A673 (cell line): Measurements from ENCODE around the gene AP3D1. TPM values are rescaled to one million over a fixed set of nuclear protein-coding genes. Genes with fewer than 3 reads are reported as not detected.
"Not testable (repeated sequence)": the region's sequence is repeated elsewhere in the genome, so short reads cannot be mapped to it uniquely, and the experiment has no call there.

Experiments used
- BruUV-seq: library from RNA; stranded (reverse); fragments of 400-500 nt; replicated peaks from 2 replicates; lab custom pipeline; 2021; lab: Mats Ljungman, UMichigan
- CTCF ChIA-PET: fragments of 300-600 bp; sonication (Branson Sonifier 250); formaldehyde crosslinking; loops from one replicate; lab custom pipeline; 2022; ENCODE audit warnings: antibody characterized with exemption; lab: Charles Lee
- POLR2A ChIA-PET: fragments of 300-600 bp; sonication (Branson Sonifier 250); formaldehyde crosslinking; loops from one replicate; lab custom pipeline; 2022; ENCODE audit warnings: antibody characterized with exemption; ENCODE audit not compliant: low non-redundant PET; lab: Charles Lee
- DNase-seq: peaks from one replicate; pipeline ENCODE4 v3.0.0-alpha.2; 2015; ENCODE audit warnings: low spot score
- H3K27ac ChIP-seq: fragments of 200-600 bp; sonication (generic); 2 replicates; pipeline ENCODE4 v1.5.1; 2016; ENCODE audit warnings: mixed run types, low read depth, mild to moderate bottlenecking, mixed read lengths, antibody characterized with exemption, low read length; ENCODE audit not compliant: poor library complexity, severe bottlenecking
- H3K27me3 ChIP-seq: fragments of 200-600 bp; sonication (generic); replicated peaks from 2 replicates; pipeline ENCODE4 v1.6.1; 2017; ENCODE audit warnings: mixed run types, low read depth, mild to moderate bottlenecking, mixed read lengths, antibody characterized with exemption, low read length; ENCODE audit not compliant: insufficient read depth, poor library complexity
- H3K36me3 ChIP-seq: fragments of 200-600 bp; sonication (generic); 2 replicates; pipeline ENCODE4 v1.6.1; 2016; ENCODE audit warnings: mixed run types, mild to moderate bottlenecking, mixed read lengths, antibody characterized with exemption, low read length; ENCODE audit not compliant: insufficient read depth, poor library complexity, severe bottlenecking
- H3K4me1 ChIP-seq: fragments of 200-600 bp; sonication (generic); 2 replicates; pipeline ENCODE4 v1.6.1; 2017; ENCODE audit warnings: mixed run types, mild to moderate bottlenecking, mixed read lengths, antibody characterized with exemption, low read length; ENCODE audit not compliant: insufficient read depth, poor library complexity, severe bottlenecking
- H3K4me3 ChIP-seq: fragments of 200-600 bp; sonication (generic); 2 replicates; pipeline ENCODE4 v1.5.1; 2016; ENCODE audit warnings: low read depth, mixed run types, mild to moderate bottlenecking, mixed read lengths, low read length; ENCODE audit not compliant: poor library complexity, severe bottlenecking
- H3K9me3 ChIP-seq: fragments of 200-600 bp; sonication (generic); 2 replicates; pipeline ENCODE4 v1.6.1; 2016; ENCODE audit warnings: mixed run types, low read depth, mild to moderate bottlenecking, mixed read lengths, antibody characterized with exemption, low read length; ENCODE audit not compliant: poor library complexity, severe bottlenecking
- EZH2 ChIP-seq: fragments of 200-600 bp; sonication (generic); IDR thresholded peaks from 2 replicates; pipeline ENCODE4 v1.6.1; 2017; ENCODE audit warnings: borderline replicate concordance, low read depth, mild to moderate bottlenecking, mixed read lengths, antibody characterized with exemption, low read length; ENCODE audit not compliant: poor library complexity, severe bottlenecking
- intact Hi-C: fragments of 100-400 bp; cut with micrococcal nuclease; formaldehyde crosslinking; loops from one replicate; pipeline ENCODE4 v1.10.0; 2022; ENCODE audit not compliant: unreplicated experiment
- total RNA-seq: library from RNA; stranded (reverse); gene quantifications from 2 replicates; pipeline ENCODE4 v1.2.3, GENCODE V29; 2021
- TF ChIP-seq, protein P1 (sequence below): fragments of 300-800, 200-600 bp; sonication (generic); conservative IDR thresholded peaks from 2 replicates; pipeline ENCODE4 v1.5.1; 2017; ENCODE audit warnings: low read depth, mild to moderate bottlenecking, antibody characterized with exemption, low read length, moderate library complexity, mixed read lengths

The AP3D1 gene
- total RNA-seq, 1 experiment from 2014 or later = 148 TPM

DNA sequence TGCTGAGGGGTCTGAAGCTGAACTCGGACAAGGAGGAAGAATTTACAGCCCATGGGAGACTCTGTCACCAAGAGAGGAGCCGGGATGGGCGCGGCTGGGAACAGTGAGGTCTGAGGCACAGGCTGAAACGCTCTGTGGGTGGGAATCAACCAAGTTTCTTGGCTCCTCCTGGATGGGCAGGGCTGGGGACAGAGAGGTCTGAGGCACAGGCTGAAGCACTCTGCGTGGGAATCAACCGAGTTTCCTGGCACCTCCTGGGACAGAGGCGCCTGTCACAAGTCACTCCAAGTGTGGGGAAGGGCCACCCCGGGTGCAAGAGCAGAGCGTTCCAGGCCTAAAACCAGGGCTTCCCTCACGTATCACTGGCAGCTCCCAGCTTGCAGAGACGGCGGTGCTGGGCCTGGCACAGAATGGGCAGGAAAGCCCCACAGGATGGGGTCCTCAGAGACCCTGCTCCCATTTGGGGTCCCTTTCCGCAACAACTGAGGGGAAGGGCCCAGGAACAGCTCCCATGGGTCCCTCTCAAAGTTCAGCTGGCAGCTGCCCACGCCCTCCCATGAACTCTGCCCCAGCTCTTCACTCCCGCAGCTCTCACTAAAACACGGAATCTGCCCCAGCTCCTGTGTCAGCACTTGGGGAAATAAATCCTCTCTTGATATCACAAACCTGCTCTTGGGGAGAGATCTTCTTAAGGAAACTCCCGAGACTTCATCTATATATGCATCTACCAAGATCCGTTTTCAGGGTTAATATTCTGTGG is 18.5 kb downstream of the AP3D1 start:
- intact Hi-C loops = no loop called here
- no peaks in the 10 kb centered on the region for H3K9me3 ChIP-seq
- H3K4me3 ChIP-seq = no peak overlapping the region
- CTCF ChIA-PET = no interaction called here
- POLR2A ChIA-PET = no interaction called here
- H3K27ac ChIP-seq = no peak overlapping the region
- H3K4me1 ChIP-seq = peaks cover 13% of the 10 kb centered on the region
- DNase-seq = no peak
- H3K36me3 ChIP-seq = peaks cover 43% of the 10 kb centered on the region
- TF ChIP-seq, protein P1, sequence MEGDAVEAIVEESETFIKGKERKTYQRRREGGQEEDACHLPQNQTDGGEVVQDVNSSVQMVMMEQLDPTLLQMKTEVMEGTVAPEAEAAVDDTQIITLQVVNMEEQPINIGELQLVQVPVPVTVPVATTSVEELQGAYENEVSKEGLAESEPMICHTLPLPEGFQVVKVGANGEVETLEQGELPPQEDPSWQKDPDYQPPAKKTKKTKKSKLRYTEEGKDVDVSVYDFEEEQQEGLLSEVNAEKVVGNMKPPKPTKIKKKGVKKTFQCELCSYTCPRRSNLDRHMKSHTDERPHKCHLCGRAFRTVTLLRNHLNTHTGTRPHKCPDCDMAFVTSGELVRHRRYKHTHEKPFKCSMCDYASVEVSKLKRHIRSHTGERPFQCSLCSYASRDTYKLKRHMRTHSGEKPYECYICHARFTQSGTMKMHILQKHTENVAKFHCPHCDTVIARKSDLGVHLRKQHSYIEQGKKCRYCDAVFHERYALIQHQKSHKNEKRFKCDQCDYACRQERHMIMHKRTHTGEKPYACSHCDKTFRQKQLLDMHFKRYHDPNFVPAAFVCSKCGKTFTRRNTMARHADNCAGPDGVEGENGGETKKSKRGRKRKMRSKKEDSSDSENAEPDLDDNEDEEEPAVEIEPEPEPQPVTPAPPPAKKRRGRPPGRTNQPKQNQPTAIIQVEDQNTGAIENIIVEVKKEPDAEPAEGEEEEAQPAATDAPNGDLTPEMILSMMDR = no peak
- TF ChIP-seq EZH2 = no peak
- BruUV-seq = no TSS peak
- H3K27me3 ChIP-seq = no peaks in the 10 kb centered on the region

DNA sequence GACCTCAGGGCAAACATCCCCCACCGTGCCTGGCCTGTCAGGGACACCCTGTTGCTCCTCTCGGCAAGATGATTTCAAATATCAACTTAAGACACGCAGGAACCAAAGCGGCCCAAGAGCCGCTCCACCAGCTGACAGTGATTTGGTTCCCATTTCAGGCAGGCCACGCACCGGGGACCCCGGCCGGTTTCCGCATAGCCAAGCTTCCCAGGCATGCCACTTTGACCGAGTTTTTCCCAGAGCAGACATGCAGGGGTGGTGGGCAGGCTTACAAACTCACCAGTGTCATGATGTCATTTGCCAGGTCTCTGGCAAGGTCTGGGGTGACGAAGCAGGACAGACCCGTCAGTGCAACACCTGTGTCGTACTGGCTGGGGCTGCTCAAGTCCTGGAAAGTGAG is 19.2 kb downstream of the AP3D1 start:
- intact Hi-C loops = no loop called here
- no peaks in the 10 kb centered on the region for H3K27me3 ChIP-seq
- no peak overlapping the region for H3K4me3 ChIP-seq
- H3K9me3 ChIP-seq = no peaks in the 10 kb centered on the region
- POLR2A ChIA-PET = no interaction called here
- H3K4me1 ChIP-seq = peaks cover 14% of the 10 kb centered on the region
- BruUV-seq = no TSS peak
- peaks cover 48% of the 10 kb centered on the region for H3K36me3 ChIP-seq
- TF ChIP-seq, protein P1 = no peak
- TF ChIP-seq EZH2 = no peak
- CTCF ChIA-PET = no interaction called here
- no peak for DNase-seq
- no peak overlapping the region for H3K27ac ChIP-seq

DNA sequence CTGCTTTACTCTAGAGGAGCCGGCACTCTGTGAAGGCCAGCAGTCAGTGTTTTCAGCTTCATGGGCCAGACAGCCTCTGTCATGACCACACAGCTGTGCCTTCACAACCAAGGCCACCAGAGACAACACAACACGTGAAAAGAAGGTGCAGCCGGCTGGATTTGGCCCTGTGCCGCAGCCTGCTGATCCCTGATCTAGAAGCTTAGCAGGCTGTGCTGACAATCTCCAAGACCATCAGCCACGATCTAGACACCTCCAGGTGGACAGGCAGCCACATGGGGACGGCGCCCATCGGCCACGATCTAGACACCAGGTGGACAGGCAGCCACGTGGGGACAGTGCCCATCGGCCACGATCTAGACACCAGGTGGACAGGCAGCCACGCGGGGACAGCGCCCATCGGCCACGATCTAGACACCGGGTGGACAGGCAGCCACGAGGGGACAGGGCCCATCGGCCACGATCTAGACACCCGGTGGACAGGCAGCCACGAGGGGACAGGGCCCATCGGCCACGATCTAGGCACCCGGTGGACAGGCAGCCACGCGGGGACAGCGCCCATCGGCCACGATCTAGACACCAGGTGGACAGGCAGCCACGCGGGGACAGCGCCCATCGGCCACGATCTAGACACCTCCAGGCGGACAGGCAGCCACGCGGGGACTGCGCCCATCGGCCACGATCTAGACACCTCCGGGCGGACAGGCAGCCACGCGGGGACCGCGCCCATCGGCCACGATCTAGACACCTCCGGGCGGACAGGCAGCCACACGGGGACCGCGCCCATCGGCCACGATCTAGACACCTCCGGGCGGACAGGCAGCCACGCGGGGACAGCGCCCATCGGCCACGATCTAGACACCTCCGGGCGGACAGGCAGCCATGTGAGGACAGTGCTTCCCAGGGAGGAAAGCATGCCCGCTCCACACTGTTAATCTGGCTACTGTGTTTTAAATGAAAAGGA is 20.1 kb downstream of the AP3D1 start:
- H3K9me3 ChIP-seq, H3K4me3 ChIP-seq, intact Hi-C loops, H3K27me3 ChIP-seq, BruUV-seq, POLR2A ChIA-PET, CTCF ChIA-PET, DNase-seq: not testable (repeated sequence)
- Histone ChIP-seq H3K4me1 (peaks cover 14% of the 10 kb centered on the region), H3K36me3 (peaks cover 44% of the 10 kb centered on the region), H3K27ac (peak overlapping the region; percentile 76)
